ENCODE results near the gene MBTPS1.

MBTPS1 gene

DNA sequence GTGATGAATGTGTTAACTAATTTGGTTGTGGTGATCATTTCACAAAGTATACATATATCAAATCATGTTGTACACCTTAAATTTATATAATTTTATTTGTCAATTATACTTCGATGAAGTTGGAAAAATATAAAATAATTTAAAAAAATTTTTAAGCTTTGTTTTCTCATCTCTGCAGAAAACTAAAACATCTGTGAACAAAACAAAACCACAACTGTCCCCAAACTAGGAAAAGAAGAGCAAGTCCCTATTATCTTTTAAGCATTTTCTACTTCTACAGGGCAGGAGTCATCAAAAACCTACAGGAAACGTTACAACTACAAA lies 21.7 kb upstream of the MBTPS1 start:
- Histone ChIP-seq H3K4me2 (ENCODE audit: low read depth, low read length, poor library complexity, severe bottlenecking) (no peak overlapping the region), H2AFZ (ENCODE audit: low read depth, low read length, severe bottlenecking) (no peak overlapping the region), H3K4me3 (ENCODE audit: insufficient read depth, low read length, poor library complexity, severe bottlenecking) (no peak overlapping the region), H3K9me2 (replicated peaks; ENCODE audit: insufficient read depth, low read length) (no peaks in the 10 kb centered on the region), H3K27me3 (ENCODE audit: low read length) (no peaks in the 10 kb centered on the region), H3K9me3 (ENCODE audit: insufficient read depth, low read length) (no peaks in the 10 kb centered on the region), H4K20me1 (ENCODE audit: low read depth, low read length) (no peaks in the 10 kb centered on the region; the same call in 1 of the 2 replicates), H3F3A (ENCODE audit: insufficient read depth) (peaks cover 5% of the 10 kb centered on the region; the same call in 1 of the 2 replicates), H3K27ac (ENCODE audit: low read depth, low read length) (no peak overlapping the region), H3K36me3 (ENCODE audit: low read length) (no peaks in the 10 kb centered on the region), H3K9ac (ENCODE audit: low read length) (no peak overlapping the region), H3K79me2 (ENCODE audit: insufficient read depth, low read length) (peaks cover 14% of the 10 kb centered on the region; the same call in 1 of the 2 replicates)
- TF ChIP-seq EZH2phosphoT487 (conservative IDR thresholded peaks at IDR 0.05; ENCODE audit: low read length), result no peak

GRCh38 chr16:84137769-84138357 lies 21.1 kb upstream of the MBTPS1 start:
- H3K27ac ChIP-seq (ENCODE audit: low read depth, low read length), result no peak overlapping the region
- peaks cover 8% of the 10 kb centered on the region; the same call in 1 of the 2 replicates for H3K79me2 ChIP-seq (ENCODE audit: insufficient read depth, low read length)
- no peaks in the 10 kb centered on the region for H3K9me2 ChIP-seq (replicated peaks; ENCODE audit: insufficient read depth, low read length)
- no peak overlapping the region for H3K4me3 ChIP-seq (ENCODE audit: insufficient read depth, low read length, poor library complexity, severe bottlenecking)
- H4K20me1 ChIP-seq (ENCODE audit: low read depth, low read length), result no peaks in the 10 kb centered on the region; the same call in 1 of the 2 replicates
- TF ChIP-seq CTCF (IDR thresholded peaks at IDR 0.05; ENCODE audit: insufficient read depth, low read length, poor library complexity, severe bottlenecking), result no peak
- TF ChIP-seq EZH2phosphoT487 (conservative IDR thresholded peaks at IDR 0.05; ENCODE audit: low read length), result no peak
- H3K36me3 ChIP-seq (ENCODE audit: low read length), result no peaks in the 10 kb centered on the region
- H3K4me2 ChIP-seq (ENCODE audit: low read depth, low read length, poor library complexity, severe bottlenecking), result no peak overlapping the region
- peaks cover 5% of the 10 kb centered on the region; the same call in 1 of the 2 replicates for H3F3A ChIP-seq (ENCODE audit: insufficient read depth)
- no peaks in the 10 kb centered on the region for H3K9me3 ChIP-seq (ENCODE audit: insufficient read depth, low read length)
- H3K9ac ChIP-seq (ENCODE audit: low read length), result no peak overlapping the region
- H2AFZ ChIP-seq (ENCODE audit: low read depth, low read length, severe bottlenecking), result no peak overlapping the region
- no peaks in the 10 kb centered on the region for H3K27me3 ChIP-seq (ENCODE audit: low read length)

- Histone ChIP-seq H3K9me3 (ENCODE audit: insufficient read depth, low read length) (no peaks in the 10 kb centered on the region), H3K9me2 (replicated peaks; ENCODE audit: insufficient read depth, low read length) (no peaks in the 10 kb centered on the region), H3K36me3 (ENCODE audit: low read length) (no peaks in the 10 kb centered on the region), H2AFZ (ENCODE audit: low read depth, low read length, severe bottlenecking) (no peak overlapping the region), H4K20me1 (ENCODE audit: low read depth, low read length) (no peaks in the 10 kb centered on the region; the same call in 1 of the 2 replicates), H3K4me2 (ENCODE audit: low read depth, low read length, poor library complexity, severe bottlenecking) (no peak overlapping the region), H3K79me2 (ENCODE audit: insufficient read depth, low read length) (peaks cover 5% of the 10 kb centered on the region; the same call in 1 of the 2 replicates), H3K4me3 (ENCODE audit: insufficient read depth, low read length, poor library complexity, severe bottlenecking) (no peak overlapping the region), H3F3A (ENCODE audit: insufficient read depth) (peaks cover 5% of the 10 kb centered on the region; the same call in 1 of the 2 replicates), H3K27me3 (ENCODE audit: low read length) (no peaks in the 10 kb centered on the region), H3K9ac (ENCODE audit: low read length) (no peak overlapping the region), H3K27ac (ENCODE audit: low read depth, low read length) (no peak overlapping the region)
- TF ChIP-seq CTCF (IDR thresholded peaks at IDR 0.05; ENCODE audit: insufficient read depth, low read length, poor library complexity, severe bottlenecking), result no peak
These were observed 20.5 kb upstream of the MBTPS1 start for GRCh38 chr16:84137287-84137686.

- no peaks in the 10 kb centered on the region; the same call in 1 of the 2 replicates for H4K20me1 ChIP-seq (ENCODE audit: low read depth, low read length)
- H2AFZ ChIP-seq (ENCODE audit: low read depth, low read length, severe bottlenecking), result no peak overlapping the region
- no peaks in the 10 kb centered on the region for H3K36me3 ChIP-seq (ENCODE audit: low read length)
- TF ChIP-seq CTCF (IDR thresholded peaks at IDR 0.05; ENCODE audit: insufficient read depth, low read length, poor library complexity, severe bottlenecking) (no peak), EZH2phosphoT487 (conservative IDR thresholded peaks at IDR 0.05; ENCODE audit: low read length) (no peak)
- H3K9me3 ChIP-seq (ENCODE audit: insufficient read depth, low read length), result no peaks in the 10 kb centered on the region
- peaks cover 2% of the 10 kb centered on the region; the same call in 1 of the 2 replicates for H3F3A ChIP-seq (ENCODE audit: insufficient read depth)
- no peak overlapping the region for H3K4me3 ChIP-seq (ENCODE audit: insufficient read depth, low read length, poor library complexity, severe bottlenecking)
- no peak overlapping the region for H3K4me2 ChIP-seq (ENCODE audit: low read depth, low read length, poor library complexity, severe bottlenecking)
- H3K9me2 ChIP-seq (replicated peaks; ENCODE audit: insufficient read depth, low read length), result no peaks in the 10 kb centered on the region
- H3K27me3 ChIP-seq (ENCODE audit: low read length), result no peaks in the 10 kb centered on the region
- H3K27ac ChIP-seq (ENCODE audit: low read depth, low read length), result no peak overlapping the region
- H3K9ac ChIP-seq (ENCODE audit: low read length), result no peak overlapping the region
- H3K79me2 ChIP-seq (ENCODE audit: insufficient read depth, low read length), result no peaks in the 10 kb centered on the region; the same call in 1 of the 2 replicates
These were observed 19.8 kb upstream of the MBTPS1 start for GRCh38 chr16:84136331-84137125.
